ENCODE data around the gene KLF16.

KLF16 gene

DNA sequence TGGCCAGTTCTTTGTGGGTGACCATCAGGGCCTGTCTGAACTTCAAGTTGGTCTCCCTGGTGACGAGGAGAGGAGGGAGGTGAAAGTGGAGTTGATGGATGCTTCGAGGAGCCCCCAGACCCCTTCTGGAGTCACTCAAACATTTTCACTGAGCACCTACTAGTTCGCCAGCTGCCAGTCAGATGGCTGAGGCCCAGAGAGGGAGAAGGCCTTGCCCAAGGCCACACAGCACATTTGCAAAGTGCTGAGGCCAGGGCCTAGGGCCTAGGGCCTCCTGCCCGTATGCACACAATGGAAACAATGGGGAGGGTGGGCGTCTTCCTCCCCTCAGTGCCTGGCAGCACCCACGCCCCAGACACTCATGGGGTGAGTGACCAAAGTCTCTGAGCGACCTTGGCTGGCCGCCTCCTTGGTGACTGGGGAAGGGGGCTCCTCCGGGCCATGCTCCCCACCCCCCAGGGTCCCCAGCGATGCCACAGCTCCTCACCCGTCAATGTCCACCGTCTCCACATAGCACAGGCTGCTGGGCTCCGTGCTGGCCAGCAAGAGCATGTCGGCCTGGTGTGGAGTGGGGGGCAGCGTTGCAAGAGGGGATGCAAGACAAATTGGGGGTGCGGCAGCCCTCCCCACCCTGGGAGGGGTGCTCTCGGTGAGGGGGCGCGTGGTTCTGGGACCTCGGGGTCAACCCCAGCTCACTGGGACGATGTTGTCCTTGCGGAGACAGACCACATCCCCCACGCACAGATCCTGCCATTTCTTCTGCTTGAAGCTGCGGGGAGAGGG lies 57.8 kb downstream of the KLF16 start:
- DNase-seq: no peak

DNA sequence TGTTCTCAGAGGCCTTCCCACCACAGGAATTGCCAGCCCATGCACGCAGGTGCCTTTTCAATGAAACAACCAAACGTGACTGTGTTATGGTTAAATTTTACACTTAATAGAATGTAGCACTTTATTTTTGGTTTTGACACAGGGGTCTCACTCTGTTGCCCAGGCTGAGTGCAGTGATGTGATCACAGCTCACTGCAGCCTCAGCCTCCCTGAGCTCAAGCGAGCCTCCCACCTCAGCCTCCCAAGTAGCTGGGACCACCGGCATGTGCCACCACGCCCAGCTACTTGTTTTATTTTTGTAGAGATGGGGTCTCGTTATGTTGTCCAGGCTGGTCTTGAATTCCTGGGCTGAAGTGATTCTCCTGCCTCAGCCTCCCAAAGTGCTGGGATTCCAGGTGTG lies 58.5 kb downstream of the KLF16 start:
- no peak for DNase-seq

Data from NCI-H2107 (cell line).